ENCODE measurements around the gene SRGAP3.

- TF ChIP-seq CTCF (conservative IDR thresholded peaks at IDR 0.05; ENCODE audit: low read length): no peak
- TF ChIP-seq EZH2phosphoT487 (IDR thresholded peaks at IDR 0.05; ENCODE audit: borderline replicate concordance): no peak
These were observed 262.7 kb downstream of the SRGAP3 start for GRCh38 chr3:8986741-8987140.

All from Loucy (cell line).